Epithelial cell of esophagus (primary cell): ENCODE results near the gene SLC2A4RG.

Experiments
- DNase-seq: peaks from one replicate; pipeline ENCODE4 v3.0.0; 2010; ENCODE audit warnings: low read depth
- H3K4me3 ChIP-seq: 2 replicates; pipeline ENCODE4 v1.5.1; 2011; ENCODE audit warnings: mild to moderate bottlenecking, low read length, control low read depth
- CTCF ChIP-seq: IDR thresholded peaks from 2 replicates; pipeline ENCODE4 v1.5.1; 2011; ENCODE audit warnings: low read depth, mild to moderate bottlenecking, low read length, control low read depth, inconsistent platforms; ENCODE audit not compliant: insufficient read depth; ENCODE audit errors: missing control alignments

The SLC2A4RG gene

GRCh38 chr20:63787302-63787701 is 47.7 kb downstream of the SLC2A4RG start:
- DNase-seq, result no peak
- H3K4me3 ChIP-seq, result no peak overlapping the region
- TF ChIP-seq CTCF, result no peak

- DNase-seq, result no peak
- no peak overlapping the region for H3K4me3 ChIP-seq
- TF ChIP-seq CTCF, result no peak
Observed at GRCh38 chr20:63787749-63788148, 48.2 kb downstream of the SLC2A4RG start.

GRCh38 chr20:63789836-63790571 is 50.4 kb downstream of the SLC2A4RG start:
- no peak for DNase-seq
- TF ChIP-seq CTCF, result no peak
- H3K4me3 ChIP-seq, result no peak overlapping the region

GRCh38 chr20:63790572-63791168 is 51.1 kb downstream of the SLC2A4RG start:
- H3K4me3 ChIP-seq, result no peak overlapping the region
- TF ChIP-seq CTCF, result no peak
- no peak for DNase-seq

- H3K4me3 ChIP-seq, result no peak overlapping the region
- no peak for DNase-seq
- TF ChIP-seq CTCF, result no peak
Observed at GRCh38 chr20:63791497-63792156, 52.1 kb downstream of the SLC2A4RG start.

GRCh38 chr20:63792866-63793265 is 53.3 kb downstream of the SLC2A4RG start:
- TF ChIP-seq CTCF, result no peak
- DNase-seq, result no peak
- no peak overlapping the region for H3K4me3 ChIP-seq
